ENCODE results near the gene DIS3L2.

DIS3L2 gene

GRCh38 chr2:232196802-232197201, 235.3 kb downstream of the DIS3L2 start:
- peaks cover 10% of the 10 kb centered on the region in 2 donors for H3K36me3 ChIP-seq (ENCODE audit: control insufficient read depth in 1 of 2, insufficient read depth in 2 of 2, low read length in 2 of 2)
- H3K4me1 ChIP-seq (ENCODE audit: control insufficient read depth in 1 of 2, insufficient read depth in 2 of 2, low read length in 2 of 2) = no peaks in the 10 kb centered on the region
- no peak overlapping the region for H3K9ac ChIP-seq (ENCODE audit: low read depth in 1 of 2, low read length in 2 of 2)
- no peaks in the 10 kb centered on the region for H3K27me3 ChIP-seq (ENCODE audit: control insufficient read depth in 1 of 2, insufficient read depth in 2 of 2, low read length in 2 of 2)
- no peak overlapping the region for H3K4me3 ChIP-seq (ENCODE audit: low read depth in 1 of 2, low read length in 2 of 2)
- H3K27ac ChIP-seq (ENCODE audit: low read depth, low read length) = no peak overlapping the region
- H3K9me3 ChIP-seq (ENCODE audit: control insufficient read depth in 1 of 2, low read length in 2 of 2) = peaks cover 5 to 11% of the 10 kb centered on the region in 2 donors

GRCh38 chr2:232200195-232200594, 238.7 kb downstream of the DIS3L2 start:
- Histone ChIP-seq H3K9ac (ENCODE audit: low read depth in 1 of 2, low read length in 2 of 2) (no peak overlapping the region), H3K4me1 (ENCODE audit: control insufficient read depth in 1 of 2, insufficient read depth in 2 of 2, low read length in 2 of 2) (no peaks in the 10 kb centered on the region), H3K9me3 (ENCODE audit: control insufficient read depth in 1 of 2, low read length in 2 of 2) (peaks cover 0 to under 1% of the 10 kb centered on the region in 2 donors), H3K27me3 (ENCODE audit: control insufficient read depth in 1 of 2, insufficient read depth in 2 of 2, low read length in 2 of 2) (no peaks in the 10 kb centered on the region), H3K27ac (ENCODE audit: low read depth, low read length) (no peak overlapping the region), H3K4me3 (ENCODE audit: low read depth in 1 of 2, low read length in 2 of 2) (no peak overlapping the region), H3K36me3 (ENCODE audit: control insufficient read depth in 1 of 2, insufficient read depth in 2 of 2, low read length in 2 of 2) (peaks cover 5 to 9% of the 10 kb centered on the region in 2 donors)

- Histone ChIP-seq H3K4me1 (ENCODE audit: control insufficient read depth in 1 of 2, insufficient read depth in 2 of 2, low read length in 2 of 2) (no peaks in the 10 kb centered on the region), H3K9me3 (ENCODE audit: control insufficient read depth in 1 of 2, low read length in 2 of 2) (no peaks in the 10 kb centered on the region), H3K27ac (ENCODE audit: low read depth, low read length) (no peak overlapping the region), H3K4me3 (ENCODE audit: low read depth in 1 of 2, low read length in 2 of 2) (no peak overlapping the region), H3K9ac (ENCODE audit: low read depth in 1 of 2, low read length in 2 of 2) (no peak overlapping the region), H3K27me3 (ENCODE audit: control insufficient read depth in 1 of 2, insufficient read depth in 2 of 2, low read length in 2 of 2) (no peaks in the 10 kb centered on the region), H3K36me3 (ENCODE audit: control insufficient read depth in 1 of 2, insufficient read depth in 2 of 2, low read length in 2 of 2) (peaks cover 8 to 9% of the 10 kb centered on the region in 2 donors)
These were observed 241.8 kb downstream of the DIS3L2 start for GRCh38 chr2:232203166-232203891.

- peak overlapping the region; percentile 39 for H3K27ac ChIP-seq (ENCODE audit: low read depth, low read length)
- no peaks in the 10 kb centered on the region for H3K27me3 ChIP-seq (ENCODE audit: control insufficient read depth in 1 of 2, insufficient read depth in 2 of 2, low read length in 2 of 2)
- no peak overlapping the region for H3K4me3 ChIP-seq (ENCODE audit: low read depth in 1 of 2, low read length in 2 of 2)
- no peak overlapping the region for H3K9ac ChIP-seq (ENCODE audit: low read depth in 1 of 2, low read length in 2 of 2)
- no peaks in the 10 kb centered on the region for H3K9me3 ChIP-seq (ENCODE audit: control insufficient read depth in 1 of 2, low read length in 2 of 2)
- no peaks in the 10 kb centered on the region for H3K4me1 ChIP-seq (ENCODE audit: control insufficient read depth in 1 of 2, insufficient read depth in 2 of 2, low read length in 2 of 2)
- peaks cover 4 to 8% of the 10 kb centered on the region in 2 donors for H3K36me3 ChIP-seq (ENCODE audit: control insufficient read depth in 1 of 2, insufficient read depth in 2 of 2, low read length in 2 of 2)
These were observed 242.4 kb downstream of the DIS3L2 start for GRCh38 chr2:232203936-232204335.

GRCh38 chr2:232204457-232204931, 243.0 kb downstream of the DIS3L2 start:
- Histone ChIP-seq H3K27ac (ENCODE audit: low read depth, low read length) (no peak overlapping the region), H3K36me3 (ENCODE audit: control insufficient read depth in 1 of 2, insufficient read depth in 2 of 2, low read length in 2 of 2) (peaks cover 4 to 8% of the 10 kb centered on the region in 2 donors), H3K4me3 (ENCODE audit: low read depth in 1 of 2, low read length in 2 of 2) (no peak overlapping the region), H3K27me3 (ENCODE audit: control insufficient read depth in 1 of 2, insufficient read depth in 2 of 2, low read length in 2 of 2) (no peaks in the 10 kb centered on the region), H3K9ac (ENCODE audit: low read depth in 1 of 2, low read length in 2 of 2) (no peak overlapping the region), H3K4me1 (ENCODE audit: control insufficient read depth in 1 of 2, insufficient read depth in 2 of 2, low read length in 2 of 2) (no peaks in the 10 kb centered on the region), H3K9me3 (ENCODE audit: control insufficient read depth in 1 of 2, low read length in 2 of 2) (no peaks in the 10 kb centered on the region)

GRCh38 chr2:232207174-232207573, 245.7 kb downstream of the DIS3L2 start:
- Histone ChIP-seq H3K4me3 (ENCODE audit: low read depth in 1 of 2, low read length in 2 of 2) (no peak overlapping the region), H3K9me3 (ENCODE audit: control insufficient read depth in 1 of 2, low read length in 2 of 2) (no peaks in the 10 kb centered on the region), H3K9ac (ENCODE audit: low read depth in 1 of 2, low read length in 2 of 2) (no peak overlapping the region), H3K27ac (ENCODE audit: low read depth, low read length) (no peak overlapping the region), H3K4me1 (ENCODE audit: control insufficient read depth in 1 of 2, insufficient read depth in 2 of 2, low read length in 2 of 2) (no peaks in the 10 kb centered on the region), H3K36me3 (ENCODE audit: control insufficient read depth in 1 of 2, insufficient read depth in 2 of 2, low read length in 2 of 2) (peaks cover 11 to 18% of the 10 kb centered on the region in 2 donors), H3K27me3 (ENCODE audit: control insufficient read depth in 1 of 2, insufficient read depth in 2 of 2, low read length in 2 of 2) (no peaks in the 10 kb centered on the region)

- no peak overlapping the region for H3K4me3 ChIP-seq (ENCODE audit: low read depth in 1 of 2, low read length in 2 of 2)
- H3K36me3 ChIP-seq (ENCODE audit: control insufficient read depth in 1 of 2, insufficient read depth in 2 of 2, low read length in 2 of 2) = peaks cover 8 to 13% of the 10 kb centered on the region in 2 donors
- no peaks in the 10 kb centered on the region for H3K4me1 ChIP-seq (ENCODE audit: control insufficient read depth in 1 of 2, insufficient read depth in 2 of 2, low read length in 2 of 2)
- H3K9me3 ChIP-seq (ENCODE audit: control insufficient read depth in 1 of 2, low read length in 2 of 2) = no peaks in the 10 kb centered on the region
- no peak overlapping the region for H3K27ac ChIP-seq (ENCODE audit: low read depth, low read length)
- H3K27me3 ChIP-seq (ENCODE audit: control insufficient read depth in 1 of 2, insufficient read depth in 2 of 2, low read length in 2 of 2) = no peaks in the 10 kb centered on the region
- no peak overlapping the region for H3K9ac ChIP-seq (ENCODE audit: low read depth in 1 of 2, low read length in 2 of 2)
These were observed 248.8 kb downstream of the DIS3L2 start for GRCh38 chr2:232210306-232210705.

GRCh38 chr2:232211743-232212686, 250.5 kb downstream of the DIS3L2 start:
- no peak overlapping the region for H3K4me3 ChIP-seq (ENCODE audit: low read depth in 1 of 2, low read length in 2 of 2)
- no peaks in the 10 kb centered on the region for H3K27me3 ChIP-seq (ENCODE audit: control insufficient read depth in 1 of 2, insufficient read depth in 2 of 2, low read length in 2 of 2)
- no peak overlapping the region for H3K27ac ChIP-seq (ENCODE audit: low read depth, low read length)
- H3K4me1 ChIP-seq (ENCODE audit: control insufficient read depth in 1 of 2, insufficient read depth in 2 of 2, low read length in 2 of 2) = no peaks in the 10 kb centered on the region
- peaks cover 8 to 11% of the 10 kb centered on the region in 2 donors for H3K36me3 ChIP-seq (ENCODE audit: control insufficient read depth in 1 of 2, insufficient read depth in 2 of 2, low read length in 2 of 2)
- H3K9me3 ChIP-seq (ENCODE audit: control insufficient read depth in 1 of 2, low read length in 2 of 2) = no peaks in the 10 kb centered on the region
- no peak overlapping the region for H3K9ac ChIP-seq (ENCODE audit: low read depth in 1 of 2, low read length in 2 of 2)

GRCh38 chr2:232213176-232213575, 251.7 kb downstream of the DIS3L2 start:
- Histone ChIP-seq H3K4me1 (ENCODE audit: control insufficient read depth in 1 of 2, insufficient read depth in 2 of 2, low read length in 2 of 2) (no peaks in the 10 kb centered on the region), H3K36me3 (ENCODE audit: control insufficient read depth in 1 of 2, insufficient read depth in 2 of 2, low read length in 2 of 2) (peaks cover 8 to 11% of the 10 kb centered on the region in 2 donors), H3K4me3 (ENCODE audit: low read depth in 1 of 2, low read length in 2 of 2) (no peak overlapping the region), H3K9me3 (ENCODE audit: control insufficient read depth in 1 of 2, low read length in 2 of 2) (no peaks in the 10 kb centered on the region), H3K27ac (ENCODE audit: low read depth, low read length) (no peak overlapping the region), H3K27me3 (ENCODE audit: control insufficient read depth in 1 of 2, insufficient read depth in 2 of 2, low read length in 2 of 2) (no peaks in the 10 kb centered on the region), H3K9ac (ENCODE audit: low read depth in 1 of 2, low read length in 2 of 2) (no peak overlapping the region)

GRCh38 chr2:232214053-232214452, 252.5 kb downstream of the DIS3L2 start:
- Histone ChIP-seq H3K27me3 (ENCODE audit: control insufficient read depth in 1 of 2, insufficient read depth in 2 of 2, low read length in 2 of 2) (no peaks in the 10 kb centered on the region), H3K36me3 (ENCODE audit: control insufficient read depth in 1 of 2, insufficient read depth in 2 of 2, low read length in 2 of 2) (peaks cover 8 to 11% of the 10 kb centered on the region in 2 donors), H3K27ac (ENCODE audit: low read depth, low read length) (no peak overlapping the region), H3K9ac (ENCODE audit: low read depth in 1 of 2, low read length in 2 of 2) (no peak overlapping the region), H3K9me3 (ENCODE audit: control insufficient read depth in 1 of 2, low read length in 2 of 2) (no peaks in the 10 kb centered on the region), H3K4me1 (ENCODE audit: control insufficient read depth in 1 of 2, insufficient read depth in 2 of 2, low read length in 2 of 2) (peaks cover 0 to 2% of the 10 kb centered on the region in 2 donors), H3K4me3 (ENCODE audit: low read depth in 1 of 2, low read length in 2 of 2) (no peak overlapping the region)

Data from duodenal mucosa (tissue), 2 donors.